ENCODE results near the gene HDAC4. TPM values are rescaled to one million over a fixed set of nuclear protein-coding genes. Genes with fewer than 3 reads are reported as not detected.

Gene HDAC4
- total and polyA plus RNA-seq, 2 of the 8 experiments (the other 6 are each of a cell fraction or from before 2014, with no cell fraction given) = 15.4 to 31.5 TPM

GRCh38 chr2:239188536-239188935 lies 212.3 kb downstream of the HDAC4 start (continued):
- TF ChIP-seq CTBP2 (IDR thresholded peaks at IDR 0.05; ENCODE audit: borderline replicate concordance, insufficient read depth, insufficient read length, low read length) (no peak), SUZ12 (IDR thresholded peaks at IDR 0.05; ENCODE audit: low read length) (no peak)

Measured in H1 (cell line).